DND-41 (cell line): ENCODE data around the gene DPEP1.
A peak's percentile ranks its signal among the peaks of the same experiment; 100 is the strongest.

ENCODE experiments used
- ATAC-seq: fragments of 200-7000 bp; cut with Tn5 transposase; 3 replicates; pipeline ENCODE4 v1.9.1; 2021; ENCODE audit warnings: low read depth; ENCODE audit not compliant: insufficient read depth
- DNase-seq: peaks from one replicate; pipeline ENCODE4 v3.0.0-alpha.2; 2020
- H2AFZ ChIP-seq: 2 replicates; pipeline ENCODE4 v1.6.0; 2012; ENCODE audit warnings: low read depth, low read length
- H3K27ac ChIP-seq: 2 replicates; pipeline ENCODE4 v1.5.1; 2012; ENCODE audit warnings: low read length, inconsistent platforms
- H3K27me3 ChIP-seq: fragments of 200-600 bp; sonication (generic); 2 replicates; pipeline ENCODE4 v1.6.0; 2012; ENCODE audit warnings: low read length, mild to moderate bottlenecking, inconsistent platforms; ENCODE audit not compliant: insufficient read depth, poor library complexity
- H3K36me3 ChIP-seq: 2 replicates; pipeline ENCODE4 v1.5.1; 2012; ENCODE audit warnings: low read length, inconsistent platforms; ENCODE audit not compliant: insufficient read depth
- H3K4me1 ChIP-seq: 2 replicates; pipeline ENCODE4 v1.5.1; 2012; ENCODE audit warnings: mild to moderate bottlenecking, low read length; ENCODE audit not compliant: insufficient read depth
- H3K4me2 ChIP-seq: 2 replicates; pipeline ENCODE4 v1.6.0; 2012; ENCODE audit warnings: mild to moderate bottlenecking, moderate library complexity, low read length, inconsistent platforms; ENCODE audit not compliant: insufficient read depth
- H3K4me3 ChIP-seq, 2 experiments: fragments of 200-600 bp in 1 of 2; shearing (Covaris generic) in 1 of 2; 2 replicates each; pipeline ENCODE4 v1.5.1; 2012 to 2016; ENCODE audit warnings: inconsistent platforms in 2 of 2, low read length in 2 of 2, mild to moderate bottlenecking in 2 of 2, low read depth in 1 of 2, moderate library complexity in 1 of 2
- H3K79me2 ChIP-seq: 2 replicates; pipeline ENCODE4 v1.6.0; 2012; ENCODE audit warnings: low read length, inconsistent platforms; ENCODE audit not compliant: insufficient read depth
- H3K9ac ChIP-seq: 2 replicates; pipeline ENCODE4 v1.6.0; 2012; ENCODE audit warnings: low read depth, mild to moderate bottlenecking, inconsistent platforms, low read length, moderate library complexity
- H3K9me3 ChIP-seq: 2 replicates; pipeline ENCODE4 v1.5.1; 2012; ENCODE audit warnings: low read length, moderate library complexity, mild to moderate bottlenecking, inconsistent platforms; ENCODE audit not compliant: insufficient read depth, severe bottlenecking
- H4K20me1 ChIP-seq: 2 replicates; pipeline ENCODE4 v1.6.0; 2012; ENCODE audit warnings: low read length; ENCODE audit not compliant: insufficient read depth
- CTCF ChIP-seq: IDR thresholded peaks from 2 replicates; pipeline ENCODE4 v1.5.1; 2012; ENCODE audit warnings: borderline replicate concordance, low read length, moderate library complexity, mild to moderate bottlenecking; ENCODE audit not compliant: poor library complexity, severe bottlenecking; ENCODE audit errors: extremely low read depth
- EZH2 ChIP-seq: IDR thresholded peaks from 3 replicates; pipeline ENCODE4 v1.6.1; 2012; ENCODE audit warnings: borderline replicate concordance, low read depth, mild to moderate bottlenecking, moderate library complexity, low read length, inconsistent platforms; ENCODE audit not compliant: severe bottlenecking

The DPEP1 gene

GRCh38 chr16:89565506-89566372, 47.7 kb upstream of the DPEP1 start:
- H3K4me1 ChIP-seq, result peaks cover 28% of the 10 kb centered on the region
- H3K9me3 ChIP-seq, result no peaks in the 10 kb centered on the region
- DNase-seq (peak; percentile 51), ATAC-seq (peak; percentile 34)
- H3K36me3 ChIP-seq, result peaks cover 49% of the 10 kb centered on the region
- peaks cover 68% of the 10 kb centered on the region for H4K20me1 ChIP-seq
- H3K79me2 ChIP-seq, result peaks cover 34% of the 10 kb centered on the region
- TF ChIP-seq CTCF (peak; percentile 58), EZH2 (no peak)
- H3K27me3 ChIP-seq, result no peaks in the 10 kb centered on the region
- H3K9ac ChIP-seq, result no peak overlapping the region
- no peak overlapping the region for H3K4me2 ChIP-seq
- no peak overlapping the region for H3K4me3 ChIP-seq
- H3K27ac ChIP-seq, result no peak overlapping the region
- no peak overlapping the region for H2AFZ ChIP-seq

- H3K4me3 ChIP-seq, result no peak overlapping the region
- TF ChIP-seq CTCF, result no peak
- TF ChIP-seq EZH2, result no peak
- peaks cover 12% of the 10 kb centered on the region for H3K4me1 ChIP-seq
- DNase-seq (no peak), ATAC-seq (no peak)
- H3K79me2 ChIP-seq, result peaks cover 12% of the 10 kb centered on the region
- H2AFZ ChIP-seq, result no peak overlapping the region
- H3K9ac ChIP-seq, result no peak overlapping the region
- H4K20me1 ChIP-seq, result peaks cover 46% of the 10 kb centered on the region
- H3K4me2 ChIP-seq, result no peak overlapping the region
- no peaks in the 10 kb centered on the region for H3K9me3 ChIP-seq
- no peaks in the 10 kb centered on the region for H3K27me3 ChIP-seq
- no peak overlapping the region for H3K27ac ChIP-seq
- peaks cover 28% of the 10 kb centered on the region for H3K36me3 ChIP-seq
Measured at GRCh38 chr16:89567656-89568594, 45.5 kb upstream of the DPEP1 start.

GRCh38 chr16:89569506-89570341, 43.7 kb upstream of the DPEP1 start:
- Histone ChIP-seq H2AFZ (no peak overlapping the region), H3K9ac (no peak overlapping the region), H3K27ac (no peak overlapping the region), H3K9me3 (no peaks in the 10 kb centered on the region), H4K20me1 (peaks cover 28% of the 10 kb centered on the region), H3K4me2 (no peak overlapping the region), H3K79me2 (no peaks in the 10 kb centered on the region), H3K27me3 (no peaks in the 10 kb centered on the region), H3K4me1 (no peaks in the 10 kb centered on the region), H3K4me3 (no peak overlapping the region), H3K36me3 (peaks cover 10% of the 10 kb centered on the region)
- DNase-seq (no peak), ATAC-seq (no peak)
- TF ChIP-seq EZH2, result no peak
- TF ChIP-seq CTCF, result no peak
